HG03575 (cell line): ENCODE results near the gene FXR2.
A peak's percentile ranks its signal among the peaks of the same experiment; 100 is the strongest.
"Not testable (repeated sequence)": the region's sequence is repeated elsewhere in the genome, so short reads cannot be mapped to it uniquely, and the experiment has no call there.

ENCODE experiments used
- ATAC-seq: cut with Tn5 transposase; IDR thresholded peaks from one replicate; pipeline ENCODE4 v1.9.1; 2021; ENCODE audit not compliant: unreplicated experiment, insufficient number of reproducible peaks, low FRiP score; ENCODE audit errors: extremely low read depth

Gene FXR2

DNA sequence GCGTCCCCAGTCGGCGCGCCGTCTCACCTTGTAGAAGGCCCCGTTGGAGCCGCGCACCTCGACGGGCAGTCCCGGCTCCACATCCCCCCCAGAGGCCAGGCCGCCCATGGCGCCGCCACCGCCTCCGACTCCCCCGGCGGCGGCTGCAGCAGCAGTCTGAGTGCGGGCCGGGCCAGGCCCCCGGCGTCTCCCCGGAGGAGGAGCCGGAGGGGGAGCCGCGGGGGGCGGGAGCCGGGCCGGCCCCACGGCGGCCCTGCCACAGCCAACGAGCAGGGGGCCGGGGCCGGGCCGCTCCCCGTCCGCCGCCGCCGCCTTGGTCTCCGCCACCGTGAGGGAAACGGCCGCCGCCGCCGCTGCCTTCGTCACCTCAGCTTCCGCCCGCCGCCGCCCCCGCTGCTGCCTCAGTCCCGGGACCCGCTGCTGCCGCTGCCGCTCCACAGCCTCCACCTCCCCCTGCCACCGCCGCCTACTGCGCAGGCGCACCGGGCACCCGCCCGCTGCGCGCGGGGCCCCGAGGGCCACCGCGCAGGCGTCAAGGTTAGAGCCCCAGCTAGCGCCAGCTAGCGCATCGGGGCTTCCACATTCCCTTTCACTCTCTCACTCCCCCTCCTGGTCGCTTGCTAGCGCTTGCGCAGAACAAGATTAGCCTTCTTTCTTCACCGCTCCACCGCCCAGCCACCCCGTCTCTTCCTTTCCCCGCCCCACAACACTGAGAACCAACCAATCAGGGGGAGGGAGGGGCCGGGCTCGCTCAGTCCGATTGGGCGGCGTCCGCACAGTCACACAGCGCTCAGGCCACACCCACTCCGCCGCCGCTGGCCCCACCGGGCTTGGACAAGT lies at the start of gene FXR2:
Gene FXR2, minus strand, starts transcription at position 473 of the 840 bp plus-strand sequence. Its CDS starts 365 bp downstream, at position 108.
- ATAC-seq, result peak; percentile 44

DNA sequence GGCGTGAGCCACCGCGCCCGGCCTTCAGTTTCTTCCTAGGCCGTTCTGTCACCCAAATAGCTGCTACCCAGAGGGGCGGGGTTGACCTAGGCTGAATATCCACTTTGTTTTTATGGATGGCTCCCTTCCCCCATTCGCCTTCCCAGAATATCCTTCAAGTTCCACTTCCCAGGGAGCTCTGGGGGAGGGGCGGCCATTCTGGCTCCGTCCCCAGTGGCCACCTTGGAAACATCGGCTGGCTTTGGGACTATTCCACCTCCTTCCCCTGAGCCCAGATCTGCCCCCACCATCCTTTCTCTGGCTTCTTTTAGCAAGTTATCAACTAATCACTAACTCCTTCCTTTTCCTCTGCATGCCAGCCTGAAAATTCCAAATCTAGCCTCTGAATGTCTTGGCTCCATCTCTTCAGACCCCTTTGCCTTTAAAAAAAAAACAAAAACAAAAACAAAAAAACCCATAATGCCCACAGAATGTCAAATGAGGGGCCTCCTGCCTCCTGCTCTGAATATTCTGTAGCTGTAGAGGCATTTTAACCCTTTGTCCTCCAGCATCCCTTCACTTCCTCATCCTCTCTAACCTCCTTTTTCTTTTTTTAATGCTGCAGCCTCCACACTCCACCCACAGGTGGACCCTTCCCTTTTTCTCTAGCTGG lies 42.4 kb upstream of the FXR2 start:
- no peak for ATAC-seq

DNA sequence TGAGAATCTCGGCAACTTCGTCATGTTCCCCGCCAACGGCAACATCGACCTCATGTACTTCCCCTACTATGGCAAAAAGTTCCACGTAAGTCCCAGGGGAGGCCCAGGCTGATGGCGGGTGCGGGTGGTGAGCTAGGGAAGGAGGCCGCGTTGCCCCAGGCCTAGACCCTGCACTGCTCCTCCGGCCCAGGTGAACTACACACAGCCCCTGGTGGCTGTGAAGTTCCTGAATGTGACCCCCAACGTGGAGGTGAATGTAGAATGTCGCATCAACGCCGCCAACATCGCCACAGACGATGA lies 40.8 kb upstream of the FXR2 start:
- no peak for ATAC-seq

DNA sequence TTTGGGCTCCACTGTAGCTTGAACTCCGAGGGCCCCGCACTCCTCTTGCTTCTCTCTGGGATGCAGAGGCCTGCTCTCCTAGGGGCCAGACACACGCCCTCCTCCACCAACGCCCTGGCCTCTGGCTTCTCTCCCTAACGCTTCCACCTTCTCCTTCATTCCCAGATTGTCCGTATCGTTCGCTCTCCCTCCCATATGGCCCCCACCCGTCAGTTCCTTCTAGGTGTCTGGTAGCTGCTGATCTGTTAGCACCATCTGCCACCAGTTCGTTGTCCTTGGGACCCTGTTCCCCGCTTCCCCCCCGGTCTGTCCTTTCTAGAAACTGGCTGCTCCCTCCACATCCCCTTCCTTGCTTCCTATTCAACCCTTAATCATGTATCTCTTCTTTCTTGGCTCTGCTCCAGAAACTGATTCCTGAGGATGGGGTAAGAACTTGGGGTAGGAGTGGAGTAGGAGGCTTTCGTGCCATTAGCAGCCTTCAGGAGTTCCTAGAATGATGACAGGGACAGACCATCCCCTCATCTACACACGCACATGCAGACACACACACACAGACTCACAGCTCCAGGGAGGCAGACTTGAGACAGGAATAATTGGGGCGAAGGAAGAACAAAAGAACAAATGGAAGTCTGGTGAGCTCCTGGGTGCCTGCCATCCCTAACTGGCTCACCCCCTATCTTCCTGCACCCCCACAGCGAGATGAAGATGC lies 40.3 kb upstream of the FXR2 start:
- no peak for ATAC-seq

DNA sequence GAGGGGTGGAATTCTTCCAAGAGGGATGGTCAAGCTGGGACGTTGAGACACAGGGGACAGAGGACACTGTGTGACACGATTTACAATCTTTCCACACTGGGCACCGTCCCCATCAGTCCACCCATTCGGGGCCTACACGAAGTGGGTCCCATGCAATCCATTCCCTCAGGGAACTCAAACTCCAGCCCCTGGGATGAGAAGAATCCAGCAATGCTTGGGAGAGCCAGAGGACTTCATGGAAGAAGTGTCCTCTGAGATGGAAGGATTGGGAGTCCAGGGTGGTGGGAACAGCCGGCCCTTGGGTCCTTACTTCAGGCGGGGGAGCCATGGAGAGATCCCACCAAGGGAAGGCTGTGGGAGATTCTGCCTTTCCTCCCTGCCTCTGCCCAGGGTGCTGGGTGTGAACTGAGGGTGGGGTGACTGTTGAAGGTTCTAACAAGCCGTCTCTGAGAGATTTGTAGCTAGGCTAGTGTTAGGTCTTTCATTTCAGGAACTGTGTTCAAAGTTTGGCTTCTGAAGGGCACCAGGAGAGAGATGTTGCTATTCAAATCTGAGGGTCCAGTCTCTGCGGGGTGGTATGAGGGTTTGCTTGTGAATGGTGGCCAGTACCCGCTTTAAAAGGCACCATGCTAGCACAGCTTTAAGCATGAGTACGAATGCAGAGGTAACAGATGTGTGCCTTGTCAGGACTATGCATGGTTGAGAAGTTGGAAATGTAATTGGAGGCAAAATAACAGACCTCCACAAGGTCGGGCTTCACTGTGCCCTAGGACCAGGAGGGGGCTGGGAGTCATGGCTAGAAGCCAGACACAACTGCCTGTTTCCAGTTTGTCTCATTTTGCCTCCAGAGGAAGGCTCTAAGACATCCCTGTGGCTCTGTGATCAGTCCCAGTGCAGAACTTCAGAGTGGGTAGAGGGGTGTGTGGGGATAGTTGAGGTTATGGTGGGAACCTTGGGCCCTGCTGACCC lies 38.0 kb upstream of the FXR2 start:
- ATAC-seq, result no peak

DNA sequence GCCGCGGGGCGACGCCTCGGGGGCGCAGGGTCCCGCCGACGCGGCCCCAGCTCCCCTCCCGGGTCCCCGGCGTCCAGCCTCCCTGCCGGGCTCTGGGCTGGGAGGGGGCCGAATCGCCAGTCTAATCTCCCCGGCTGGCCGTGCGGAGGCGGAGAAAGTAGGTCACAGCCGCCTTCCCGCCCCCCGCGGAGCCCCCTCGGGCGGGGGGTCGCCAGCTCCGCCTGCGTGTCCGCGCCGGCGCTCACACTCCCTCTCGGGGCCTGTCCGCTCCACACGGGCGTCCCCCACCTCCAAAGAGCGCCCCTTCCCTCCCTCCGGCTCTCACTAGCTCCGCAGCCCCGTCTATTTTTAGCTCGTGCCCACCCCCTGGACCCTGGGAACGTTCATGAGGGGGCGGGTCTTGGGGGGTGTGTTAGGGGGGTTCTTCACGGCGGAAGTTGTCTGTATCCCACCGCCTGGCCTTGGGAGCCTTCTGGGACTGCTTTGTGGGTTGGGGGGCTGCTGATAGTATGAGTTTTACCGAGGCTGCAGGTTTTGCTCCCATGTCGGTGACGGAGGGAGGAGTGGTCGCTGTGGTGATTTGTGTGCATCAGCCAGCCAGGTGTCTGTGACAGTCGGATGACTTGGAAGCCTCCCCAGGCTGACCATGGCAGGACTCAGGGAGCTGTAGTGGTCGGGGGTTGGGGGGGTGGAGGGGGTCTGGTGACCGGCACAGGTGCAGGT lies 37.1 kb upstream of the FXR2 start:
- ATAC-seq, result no peak

DNA sequence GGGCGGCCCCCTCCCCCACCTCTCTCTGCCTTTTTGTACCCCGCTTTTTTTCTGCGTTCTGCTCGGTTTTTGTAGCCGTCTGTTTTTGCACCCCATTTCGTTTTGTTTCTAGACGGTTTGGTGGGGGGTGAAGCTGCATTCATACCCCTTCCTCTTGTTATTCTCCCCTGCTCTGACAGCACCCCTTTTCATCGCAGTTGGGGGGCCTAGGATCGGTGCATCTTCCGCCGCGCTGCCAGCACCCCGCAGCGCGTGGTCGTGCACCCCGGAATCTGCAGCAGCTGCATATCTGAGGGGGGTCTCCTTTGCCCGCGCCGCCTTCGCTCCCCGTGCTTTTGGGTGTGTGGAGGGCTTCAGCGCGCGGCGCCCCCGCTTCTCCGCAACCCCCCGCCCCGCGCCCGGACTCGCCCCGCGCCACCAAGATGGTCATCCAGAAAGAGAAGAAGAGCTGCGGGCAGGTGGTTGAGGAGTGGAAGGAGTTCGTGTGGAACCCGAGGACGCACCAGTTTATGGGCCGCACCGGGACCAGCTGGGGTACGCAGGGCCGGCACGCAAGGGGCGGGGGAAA lies 36.5 kb upstream of the FXR2 start:
- no peak for ATAC-seq

DNA sequence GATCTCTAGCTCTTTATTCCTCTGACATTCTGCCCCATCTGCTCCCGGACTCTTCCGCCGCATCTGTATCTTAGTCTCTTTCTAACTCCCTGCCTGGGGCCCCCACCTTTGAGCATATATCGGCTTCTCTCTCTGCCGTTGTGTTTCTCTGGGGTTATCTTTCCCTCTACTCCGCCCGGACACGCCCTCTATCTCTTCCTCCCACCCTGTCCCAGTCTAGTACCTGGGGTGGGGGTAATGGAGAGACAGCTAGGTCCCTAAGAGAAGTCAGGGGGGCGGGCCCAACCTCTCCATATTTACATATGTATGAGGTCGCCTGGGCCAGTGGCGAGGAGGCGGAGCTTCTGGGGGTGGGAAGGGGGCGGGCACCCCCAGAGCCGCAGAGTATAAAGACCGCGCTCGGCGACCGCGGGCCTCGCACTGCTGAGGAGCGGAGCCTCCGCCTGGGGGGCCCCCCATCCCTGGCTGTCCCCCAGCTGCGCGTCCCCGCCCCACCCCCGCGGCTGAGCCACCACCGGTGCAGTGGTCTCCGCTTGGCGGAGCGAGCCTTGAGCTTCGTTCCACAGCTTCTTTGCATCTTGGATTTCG lies 35.9 kb upstream of the FXR2 start, which contains the start of gene ATP1B2:
Gene ATP1B2, plus strand, starts transcription at position 418 of the 588 bp plus-strand sequence. CDS start 593 bp downstream, outside the sequence.
- ATAC-seq, result no peak

DNA sequence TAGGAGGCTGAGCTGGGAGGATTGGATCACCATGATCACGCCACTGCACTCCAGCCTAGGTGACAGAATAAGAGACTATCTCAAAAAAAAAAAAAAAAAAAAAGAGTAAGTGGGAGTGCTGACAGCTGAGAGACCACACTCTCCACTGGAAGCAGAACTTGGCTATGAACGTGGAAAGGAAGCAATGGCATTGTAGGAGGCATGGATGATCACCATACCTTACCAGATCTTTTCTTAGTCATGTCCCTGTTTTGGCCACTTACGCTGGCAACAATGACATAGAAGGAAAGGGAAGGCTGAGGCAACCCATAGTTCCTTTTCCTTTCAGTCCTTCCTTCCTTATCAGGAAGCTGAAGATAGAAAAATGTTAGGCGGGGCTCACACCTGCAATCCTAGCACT lies 32.3 kb upstream of the FXR2 start:
- no peak for ATAC-seq

DNA sequence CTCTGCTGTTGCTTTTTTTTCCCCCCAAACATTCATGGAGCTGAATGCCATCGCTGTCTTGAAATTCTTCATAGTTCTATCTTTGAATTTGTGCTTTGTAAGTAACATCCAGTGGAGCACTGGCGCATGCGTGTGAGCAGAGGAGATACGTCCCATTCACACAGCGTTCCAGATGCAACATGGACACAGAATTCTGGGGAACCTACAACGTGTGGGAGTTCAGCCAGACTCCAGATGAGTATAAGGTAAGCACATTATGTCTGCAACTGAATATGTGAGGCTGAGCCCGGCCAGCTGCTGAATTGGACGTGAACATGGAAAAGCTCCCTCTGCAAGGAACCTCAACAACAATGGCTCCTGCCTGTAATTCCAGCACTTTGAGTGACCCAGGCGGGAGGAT lies 31.8 kb upstream of the FXR2 start:
- no peak for ATAC-seq

DNA sequence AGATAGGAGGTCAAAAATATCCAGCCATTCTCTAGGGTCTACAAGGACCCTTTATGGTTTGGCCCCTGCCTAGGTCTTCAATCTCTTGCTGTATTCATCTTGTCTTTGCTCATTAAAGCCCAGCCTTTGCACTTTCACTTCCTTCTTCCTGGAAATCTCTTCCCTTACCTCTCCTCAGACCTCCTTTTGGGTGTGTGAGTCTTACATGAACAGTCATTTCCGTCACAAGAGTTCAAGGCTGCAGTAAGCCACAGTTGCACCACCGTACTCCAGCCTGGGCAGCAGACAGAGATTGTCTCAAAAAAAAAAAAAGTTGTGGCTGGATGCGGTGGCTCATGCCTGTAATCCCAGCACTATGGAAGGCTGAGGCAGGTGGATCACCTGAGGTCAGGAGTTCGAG lies 30.1 kb upstream of the FXR2 start:
- ATAC-seq, result no peak

DNA sequence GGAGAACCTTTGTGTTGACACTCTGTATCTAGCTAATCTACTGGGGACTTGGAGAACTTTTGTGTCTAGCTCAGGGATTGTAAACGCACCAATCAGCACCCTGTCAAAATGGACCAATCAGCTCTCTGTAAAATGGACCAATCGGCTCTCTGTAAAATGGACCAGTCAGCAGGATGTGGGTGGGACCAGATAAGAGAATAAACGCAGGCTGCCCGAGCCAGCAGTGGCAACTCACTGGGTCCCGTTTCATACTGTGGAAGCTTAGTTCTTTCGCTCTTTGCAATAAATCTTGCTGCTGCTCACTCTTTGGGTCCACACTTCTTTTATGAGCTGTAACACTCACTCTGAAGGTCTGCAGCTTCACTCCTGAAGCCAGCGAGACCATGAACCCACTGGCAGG lies 26.9 kb upstream of the FXR2 start:
- ATAC-seq, result not testable (repeated sequence)

DNA sequence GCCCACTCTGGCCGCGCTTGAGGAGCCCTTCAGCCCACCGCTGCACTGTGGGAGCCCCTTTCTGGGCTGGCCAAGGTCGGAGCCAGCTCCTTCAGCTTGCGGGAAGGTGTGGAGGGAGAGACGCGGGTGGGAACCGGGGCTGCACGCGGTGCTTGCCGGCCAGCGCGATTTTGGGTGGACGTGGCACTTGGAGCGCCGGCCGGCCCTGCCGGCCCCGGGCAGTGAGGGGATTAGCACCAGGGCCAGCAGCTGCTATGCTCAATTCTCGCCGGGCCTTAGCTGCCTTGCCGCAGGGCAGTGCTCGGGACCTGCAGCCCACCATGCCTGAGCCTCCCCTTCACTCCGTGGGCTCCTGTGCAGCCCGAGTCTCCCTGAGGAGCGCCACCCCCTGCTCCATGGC lies 26.1 kb upstream of the FXR2 start:
- ATAC-seq, result no peak

DNA sequence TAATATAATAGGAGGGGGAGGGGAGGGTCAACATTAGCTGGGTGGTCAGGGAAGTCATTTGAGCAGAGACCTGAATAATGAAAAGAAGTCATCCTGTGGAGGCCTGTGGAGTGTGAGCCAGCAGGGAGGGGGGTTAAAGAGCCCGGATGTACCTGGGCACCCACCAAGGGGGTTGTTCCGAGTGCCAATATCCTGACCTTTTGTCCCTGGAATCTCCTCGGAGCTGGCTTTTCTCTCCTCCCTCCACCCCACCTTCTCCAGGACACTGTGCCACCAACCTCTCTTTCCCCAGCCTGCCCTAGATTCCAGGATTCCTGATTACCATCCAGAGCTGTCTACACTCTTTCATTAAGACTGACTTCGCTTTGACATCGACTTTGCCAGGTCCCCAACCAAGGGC lies 21.5 kb upstream of the FXR2 start:
- ATAC-seq, result no peak

DNA sequence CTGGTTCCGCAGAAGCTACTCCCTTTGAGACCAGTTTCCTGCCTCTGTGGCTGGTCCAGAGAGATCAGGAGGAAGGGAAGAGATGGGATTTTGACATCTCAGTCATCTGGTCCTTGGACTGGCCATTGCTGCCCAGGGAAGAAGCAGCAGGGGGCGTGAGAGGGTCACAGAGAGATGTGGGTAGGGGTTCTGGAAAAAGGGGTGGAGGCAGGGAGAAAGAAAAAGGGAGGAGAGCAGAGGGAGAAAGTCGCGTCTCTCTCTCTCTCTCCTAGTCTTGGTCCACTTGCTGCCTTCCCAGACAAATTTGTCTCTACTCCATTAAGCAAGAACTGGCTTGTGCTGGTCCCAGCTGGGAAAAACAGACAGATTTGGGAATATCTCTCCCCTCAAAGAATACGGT lies 19.7 kb upstream of the FXR2 start:
- no peak for ATAC-seq

DNA sequence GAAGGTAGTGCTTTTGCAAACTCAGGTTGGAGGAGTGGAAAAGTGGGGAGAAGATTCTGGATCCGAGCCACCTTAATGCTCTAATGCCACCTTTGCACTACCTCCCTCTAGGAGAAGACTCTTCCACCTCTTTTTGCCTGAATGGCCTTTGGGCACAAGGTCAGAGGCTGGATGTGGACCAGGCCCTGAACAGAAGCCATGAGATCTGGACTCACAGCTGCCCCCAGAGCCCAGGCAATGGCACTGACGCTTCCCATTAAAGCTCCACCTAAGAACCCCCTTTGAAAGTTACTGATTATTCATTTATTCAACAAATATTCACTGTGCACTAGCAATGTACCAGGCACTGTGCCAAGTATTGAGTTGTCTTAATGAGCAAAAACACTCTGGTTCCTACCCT lies 18.4 kb upstream of the FXR2 start:
- ATAC-seq, result no peak

DNA sequence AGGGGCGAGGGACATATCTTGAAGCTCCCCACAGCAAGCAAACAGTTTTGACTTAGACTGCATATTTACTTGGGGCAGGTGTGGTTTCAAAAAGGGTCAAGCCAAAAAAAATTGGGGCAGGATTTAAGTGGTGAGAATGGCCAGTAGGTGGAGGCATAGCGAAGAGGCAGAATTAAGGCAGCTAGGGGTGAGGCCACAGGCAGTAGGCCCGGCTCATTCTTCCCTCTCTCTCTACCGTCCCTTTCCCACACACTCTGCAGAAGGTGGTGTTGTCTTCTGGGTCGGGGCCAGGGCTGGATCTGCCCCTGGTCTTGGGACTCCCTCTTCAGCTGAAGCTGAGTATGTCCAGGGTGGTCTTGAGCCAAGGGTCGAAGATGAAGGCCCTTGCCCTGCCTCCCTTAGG lies 17.8 kb upstream of the FXR2 start:
- ATAC-seq, result no peak
